ENCODE data around the gene WLS.

Gene WLS

GRCh38 chr1:68131261-68131660 is 101.1 kb downstream of the WLS start:
- H3K27ac ChIP-seq, result no peak overlapping the region
- no peak for TF ChIP-seq ZFX (IDR thresholded peaks at IDR 0.05)
- no peak for TF ChIP-seq CTCF (conservative IDR thresholded peaks at IDR 0.05)

GRCh38 chr1:68129536-68130250 is 102.6 kb downstream of the WLS start:
- H3K27ac ChIP-seq, result no peak overlapping the region
- no peak for TF ChIP-seq CTCF (conservative IDR thresholded peaks at IDR 0.05)
- TF ChIP-seq ZFX (IDR thresholded peaks at IDR 0.05), result no peak

GRCh38 chr1:68128820-68129219 is 103.5 kb downstream of the WLS start:
- TF ChIP-seq ZFX (IDR thresholded peaks at IDR 0.05) (no peak), CTCF (conservative IDR thresholded peaks at IDR 0.05) (no peak)
- H3K27ac ChIP-seq, result no peak overlapping the region

GRCh38 chr1:68128157-68128556 is 104.2 kb downstream of the WLS start:
- no peak overlapping the region for H3K27ac ChIP-seq
- TF ChIP-seq CTCF (conservative IDR thresholded peaks at IDR 0.05) (no peak), ZFX (IDR thresholded peaks at IDR 0.05) (no peak)

- no peak for TF ChIP-seq CTCF (conservative IDR thresholded peaks at IDR 0.05)
- TF ChIP-seq ZFX (IDR thresholded peaks at IDR 0.05), result no peak
- H3K27ac ChIP-seq, result no peak overlapping the region
Measured at GRCh38 chr1:68121536-68121935, 110.8 kb downstream of the WLS start.

GRCh38 chr1:68120136-68120791 is 112.1 kb downstream of the WLS start:
- no peak overlapping the region for H3K27ac ChIP-seq
- TF ChIP-seq CTCF (conservative IDR thresholded peaks at IDR 0.05) (peak; percentile 85), ZFX (IDR thresholded peaks at IDR 0.05) (no peak)

- H3K27ac ChIP-seq, result no peak overlapping the region
- TF ChIP-seq CTCF (conservative IDR thresholded peaks at IDR 0.05), result no peak
- TF ChIP-seq ZFX (IDR thresholded peaks at IDR 0.05), result no peak
Measured at GRCh38 chr1:68119445-68119844, 112.9 kb downstream of the WLS start.
